ENCODE data around the gene ALKBH8.
"Not testable (repeated sequence)": the region's sequence is repeated elsewhere in the genome, so short reads cannot be mapped to it uniquely, and the experiment has no call there.

Gene ALKBH8

DNA sequence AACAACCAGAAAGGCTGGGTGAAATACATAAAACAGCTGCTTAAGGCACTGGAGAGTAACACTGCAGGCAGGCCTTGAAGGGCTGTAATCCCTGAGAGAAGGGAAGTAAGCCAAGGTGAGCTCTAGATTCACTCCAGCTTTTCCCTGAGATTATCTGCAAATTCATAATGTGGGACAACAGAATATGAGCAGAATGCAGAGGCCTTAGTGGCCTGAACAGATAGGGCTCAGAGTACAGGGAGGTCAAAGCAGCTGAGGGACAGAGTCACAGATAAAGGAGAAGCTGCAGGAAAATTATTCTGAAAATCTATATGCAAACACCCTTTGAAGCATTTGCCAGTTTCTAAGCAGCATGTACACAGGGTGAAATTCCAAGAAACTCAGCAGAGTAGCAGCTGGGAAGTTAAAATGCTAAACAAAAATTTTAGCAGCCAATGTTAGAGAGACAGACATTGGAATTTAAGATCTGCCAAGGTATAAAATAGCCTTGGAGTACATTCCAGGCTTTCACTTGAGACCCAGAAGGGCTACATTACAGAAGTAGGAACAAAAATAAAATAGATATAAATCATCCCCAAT is 59.8 kb downstream of the ALKBH8 start:
- no peak for DNase-seq (ENCODE audit: low read depth)

- DNase-seq (ENCODE audit: low read depth) = no peak
Measured at GRCh38 chr11:107504981-107505380, 60.6 kb downstream of the ALKBH8 start.

GRCh38 chr11:107501713-107502112 is 63.8 kb downstream of the ALKBH8 start:
- DNase-seq (ENCODE audit: low read depth) = no peak

GRCh38 chr11:107497371-107497770 is 68.2 kb downstream of the ALKBH8 start:
- not testable (repeated sequence) for DNase-seq (ENCODE audit: low read depth)

DNA sequence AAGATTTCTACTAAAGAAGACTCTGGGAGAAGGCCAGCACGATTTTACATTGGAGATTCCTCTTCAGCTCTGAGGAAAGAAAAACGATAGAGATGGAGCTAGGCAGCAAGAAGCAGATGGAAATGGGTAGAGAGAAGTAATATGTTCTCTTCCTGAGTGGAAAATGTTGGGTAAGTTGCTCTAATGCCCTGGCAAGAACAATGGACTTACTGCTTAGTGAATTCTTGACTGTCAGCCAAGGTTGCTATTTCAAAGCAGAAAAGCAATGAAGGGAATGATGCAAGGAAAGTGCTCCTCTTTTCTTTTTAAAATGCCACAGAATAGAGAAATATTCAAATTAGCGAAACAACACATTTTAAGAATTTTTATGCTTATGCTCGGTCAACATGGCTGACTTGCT is 69.5 kb downstream of the ALKBH8 start:
- no peak for DNase-seq (ENCODE audit: low read depth)

- no peak for DNase-seq (ENCODE audit: low read depth)
Measured at GRCh38 chr11:107494055-107494454, 71.5 kb downstream of the ALKBH8 start.

GRCh38 chr11:107493117-107493516 is 72.4 kb downstream of the ALKBH8 start:
- no peak for DNase-seq (ENCODE audit: low read depth)

DNA sequence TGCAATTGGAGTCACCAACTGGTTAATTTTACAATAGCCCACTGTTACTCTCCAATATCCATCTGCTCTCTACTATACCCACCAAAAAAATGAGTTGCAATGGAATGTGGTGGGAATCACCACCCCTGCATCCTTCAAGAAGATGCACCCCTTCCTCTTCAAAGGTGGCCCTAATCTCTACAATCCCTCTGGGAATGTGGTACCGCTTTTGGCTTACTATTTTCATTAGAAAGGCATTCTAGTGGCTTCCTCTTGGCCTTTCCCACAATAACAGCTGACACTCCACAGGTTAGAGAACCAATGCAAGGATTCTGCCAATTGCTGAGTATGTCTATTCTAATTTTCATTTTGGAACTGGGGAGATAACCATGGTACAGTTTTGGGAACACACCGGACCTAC is 74.7 kb downstream of the ALKBH8 start:
- DNase-seq (ENCODE audit: low read depth) = no peak

- DNase-seq (ENCODE audit: low read depth) = no peak
Measured at GRCh38 chr11:107482234-107482633, 83.3 kb downstream of the ALKBH8 start.

DNA sequence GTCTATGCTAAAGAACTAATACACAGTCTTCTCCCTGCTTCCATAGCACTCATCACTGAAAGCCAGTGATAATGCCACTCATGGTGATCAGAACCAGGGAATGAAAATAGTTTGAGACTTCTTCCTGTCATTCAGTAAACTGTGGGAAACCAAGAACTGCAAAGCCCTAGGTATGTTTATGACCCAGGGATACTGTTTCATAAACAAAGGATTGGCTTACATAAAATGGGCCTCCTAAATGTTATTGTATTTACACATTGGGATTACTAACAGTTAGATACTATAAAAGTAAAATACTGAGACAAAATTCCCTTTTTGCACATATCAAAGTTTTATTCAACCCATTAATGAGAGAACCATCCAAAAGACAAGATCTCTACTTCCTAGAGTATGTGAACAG is 86.6 kb downstream of the ALKBH8 start:
- no peak for DNase-seq (ENCODE audit: low read depth)

- DNase-seq (ENCODE audit: low read depth) = no peak
Measured at GRCh38 chr11:107477820-107478219, 87.7 kb downstream of the ALKBH8 start.

GRCh38 chr11:107473792-107474191 is 91.7 kb downstream of the ALKBH8 start:
- DNase-seq (ENCODE audit: low read depth) = no peak

DNA sequence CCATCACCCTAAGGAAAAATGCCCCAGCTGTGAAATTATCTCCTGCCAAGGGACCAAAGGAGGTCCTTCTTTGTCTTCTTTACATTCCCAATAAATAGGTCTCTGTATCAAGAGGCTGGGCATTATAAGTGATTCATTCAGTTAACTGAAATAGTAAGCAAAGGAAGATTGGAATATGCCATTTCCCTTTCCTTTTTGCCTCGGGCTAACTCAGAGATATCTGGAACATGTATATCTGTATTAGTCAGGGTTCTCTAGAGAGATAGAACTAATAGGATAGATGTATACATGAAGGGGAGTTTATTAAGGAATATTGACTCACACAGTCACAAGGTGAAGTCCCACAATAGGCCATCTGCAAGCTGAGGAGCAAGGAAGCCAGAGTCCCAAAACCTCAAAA is 92.6 kb downstream of the ALKBH8 start:
- no peak for DNase-seq (ENCODE audit: low read depth)

GRCh38 chr11:107468596-107468995 is 96.9 kb downstream of the ALKBH8 start:
- DNase-seq (ENCODE audit: low read depth) = no peak

GRCh38 chr11:107467696-107468095 is 97.8 kb downstream of the ALKBH8 start:
- DNase-seq (ENCODE audit: low read depth) = no peak

DNA sequence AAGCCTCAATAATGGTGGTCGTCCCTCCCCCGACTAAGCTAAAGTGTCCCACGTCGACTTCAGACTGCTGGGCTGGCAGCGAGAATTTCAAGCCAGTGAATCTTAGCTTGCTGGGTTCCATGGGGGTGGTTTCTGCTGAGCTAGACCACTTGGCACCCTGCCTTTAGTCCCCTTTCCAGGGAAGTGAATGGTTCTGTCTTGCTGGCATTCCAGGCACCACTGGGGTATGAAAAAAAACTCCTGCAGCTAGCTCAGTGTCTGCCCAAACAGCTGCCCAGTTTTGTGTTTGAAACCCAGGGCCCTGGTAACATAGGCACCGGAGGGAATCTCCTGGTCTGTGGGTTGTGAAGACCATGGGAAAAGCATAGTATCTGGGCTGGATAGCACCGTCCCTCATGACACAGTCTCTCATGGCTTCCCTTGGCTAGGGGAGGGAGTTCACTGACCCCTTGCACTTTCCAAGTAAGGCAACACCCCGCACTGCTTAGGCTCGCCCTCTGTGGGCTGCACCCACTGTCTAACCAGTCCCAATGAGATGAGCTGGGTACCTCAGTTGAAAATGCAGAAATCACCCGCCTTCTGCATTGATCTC is 99.2 kb downstream of the ALKBH8 start:
- DNase-seq (ENCODE audit: low read depth) = not testable (repeated sequence)

DNA sequence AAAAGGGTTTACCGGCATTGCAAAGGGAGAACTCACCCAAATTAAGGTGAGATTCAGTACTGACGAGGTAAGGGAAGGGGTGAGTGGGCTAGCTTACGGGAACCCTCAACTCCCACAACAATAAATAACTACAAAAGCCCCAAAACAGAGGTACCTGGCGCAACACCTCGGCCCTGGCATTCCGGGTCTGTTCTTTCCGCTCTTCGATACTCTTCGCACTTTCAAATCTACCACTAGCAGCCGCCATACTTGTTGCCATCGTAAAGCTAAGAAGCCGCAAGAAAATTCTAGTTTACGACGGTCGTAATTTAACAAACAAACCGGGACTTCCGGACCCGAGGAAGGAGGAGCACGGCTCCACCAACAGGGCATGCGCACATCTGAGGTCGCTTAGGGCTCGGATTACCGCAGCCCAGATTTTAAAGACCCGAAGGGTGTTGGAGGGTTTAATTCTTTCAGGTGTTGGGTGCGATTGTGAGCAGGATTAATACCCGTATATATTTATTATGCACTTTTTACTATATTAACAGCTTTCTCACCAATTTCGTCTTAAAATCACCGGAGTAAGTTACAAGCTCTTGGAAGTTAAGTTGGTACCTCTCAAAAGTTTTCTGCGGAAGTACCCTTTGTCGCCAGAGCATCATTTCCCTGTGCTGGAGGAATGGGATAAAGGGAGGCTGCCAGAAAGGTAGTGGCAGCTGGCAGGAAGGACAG is 107.8 kb downstream of the ALKBH8 start, which contains the start of gene CWF19L2:
Gene CWF19L2 (minus strand): TSS at position 268 of the 714 bp plus-strand sequence. CDS start 9 bp downstream, at position 259.
- peak; percentile 78 for DNase-seq (ENCODE audit: low read depth)

DNA sequence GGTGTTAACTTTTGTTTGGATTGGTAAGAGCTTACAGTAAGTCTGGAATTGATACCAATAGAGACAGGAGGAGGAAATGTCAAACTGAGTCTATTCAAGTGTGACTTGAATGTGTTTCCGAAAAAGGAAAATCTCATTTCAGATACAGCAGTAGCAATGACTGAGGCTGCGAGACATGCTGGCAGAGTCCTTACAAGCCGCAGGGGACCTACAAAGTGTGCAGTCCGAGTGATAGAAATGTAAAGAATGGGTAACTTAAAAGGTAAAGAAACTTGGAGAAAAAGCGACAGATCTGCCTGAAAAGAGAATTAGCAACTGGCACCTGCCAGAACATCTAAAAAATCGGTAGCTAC is 108.4 kb downstream of the ALKBH8 start:
- DNase-seq (ENCODE audit: low read depth) = no peak

- no peak for DNase-seq (ENCODE audit: low read depth)
Measured at GRCh38 chr11:107453594-107454286, 111.8 kb downstream of the ALKBH8 start.

Data from activated T-helper 1 cell treated with Interleukin-2 at 50 U/mL for 16 hours (primary cell).